ENCODE measurements around the gene RRAS2. TPM values are rescaled to one million over a fixed set of nuclear protein-coding genes. Genes with fewer than 3 reads are reported as not detected.

The RRAS2 gene
- total and polyA plus RNA-seq, 9 of the 15 experiments (the other 6 are each of a cell fraction or from before 2014, with no cell fraction given) = 9.4 to 47.5 (median 37.6) TPM

GRCh38 chr11:14230407-14230806 lies 128.6 kb downstream of the RRAS2 start (continued):
- TF ChIP-seq E2F5 (CRISPR knock-in tag; IDR thresholded peaks at IDR 0.05) (no peak), ZBTB9 (CRISPR knock-in tag; IDR thresholded peaks at IDR 0.05) (no peak), BHLHE40 (IDR thresholded peaks at IDR 0.05; ENCODE audit: low read length) (no peak), RFX7 (CRISPR knock-in tag; IDR thresholded peaks at IDR 0.05) (no peak), ZSCAN29 (IDR thresholded peaks at IDR 0.05) (no peak), HDAC3 (IDR thresholded peaks at IDR 0.05; ENCODE audit: borderline replicate concordance, partially characterized antibody) (no peak), YBX1 (IDR thresholded peaks at IDR 0.05) (no peak), TCF7 (IDR thresholded peaks at IDR 0.05; ENCODE audit: borderline replicate concordance) (no peak)

DNA sequence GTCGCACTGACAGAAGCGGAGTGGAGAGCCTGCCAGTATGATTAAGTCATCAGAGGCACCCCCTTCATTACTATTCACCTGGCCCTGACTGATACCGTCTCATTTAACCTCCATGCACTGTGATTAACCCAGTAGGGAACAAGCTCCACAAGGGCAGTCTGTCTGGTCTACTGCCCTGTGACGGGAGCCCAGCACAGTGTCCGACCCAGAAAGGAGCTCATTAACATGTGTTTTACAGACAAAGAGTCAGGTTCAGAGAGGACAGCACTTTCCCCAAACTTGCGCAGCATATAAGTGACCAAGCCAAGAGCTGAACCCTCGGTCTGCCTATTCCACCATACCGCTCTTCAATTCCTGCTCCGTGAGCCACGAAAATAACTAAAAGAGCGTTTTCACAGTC lies 129.5 kb downstream of the RRAS2 start:
- WGBS (ENCODE audit: insufficient coverage, low coverage, missing lambda C conversion rate) = 10% methylated on average over 10 of the region's 11 CpGs
- CTCF ChIA-PET (ENCODE audit: low intra/inter-chr PET ratio) = no interaction called here
- in situ Hi-C loops (cut with MboI) = no loop called here
- TF ChIP-seq ZKSCAN3 (CRISPR knock-in tag; IDR thresholded peaks at IDR 0.05) = no peak
- TF ChIP-seq ZNF253 (CRISPR knock-in tag; conservative IDR thresholded peaks at IDR 0.05) = no peak
- no peak for TF ChIP-seq HNRNPH1 (optimal IDR thresholded peaks at IDR 0.05; ENCODE audit: low read depth, low read length)
- TF ChIP-seq ELF4 (CRISPR knock-in tag; IDR thresholded peaks at IDR 0.05) = no peak
- TF ChIP-seq SETDB1 (IDR thresholded peaks at IDR 0.05; ENCODE audit: low read length) = no peak
- no peak for TF ChIP-seq ZBTB34 (CRISPR knock-in tag; IDR thresholded peaks at IDR 0.05)
- TF ChIP-seq NFIC (IDR thresholded peaks at IDR 0.05) = no peak

More for the DNA sequence above, 129.5 kb downstream of the RRAS2 start:
- no TSS peak for BruUV-seq (replicated peaks)
- H3K9me1 ChIP-seq (ENCODE audit: control insufficient read depth, insufficient read depth, low read length) = no peaks in the 10 kb centered on the region
- H4K20me1 ChIP-seq (replicated peaks; ENCODE audit: control insufficient read depth, insufficient read depth, low read length) = no peaks in the 10 kb centered on the region
- DNase-seq (ENCODE audit: extremely low read depth in 1 of 4, low spot score in 3 of 4) (no peak), FAIRE-seq (no peak), ATAC-seq (no peak)
- no peaks in the 10 kb centered on the region for H3K36me3 ChIP-seq (ENCODE audit: control insufficient read depth, insufficient read depth, low read length)
- intact Hi-C loops (cut with micrococcal nuclease) = no loop called here
- POLR2A ChIA-PET = no interaction called here
- H3K27ac ChIP-seq (ENCODE audit: extremely low read depth, low read depth, low read length) = no peak overlapping the region
- no peaks in the 10 kb centered on the region for H3K4me1 ChIP-seq (replicated peaks in 1 of 2; ENCODE audit: control insufficient read depth in 2 of 2, insufficient read depth in 2 of 2, low read length in 2 of 2)
- H3K9ac ChIP-seq (ENCODE audit: insufficient read depth in 1 of 2, low read depth in 2 of 2, low read length in 2 of 2) = no peak overlapping the region
- H3K27me3 ChIP-seq (ENCODE audit: control insufficient read depth in 2 of 2, insufficient read depth in 2 of 2, low read length in 2 of 2) = peaks cover 12 to 30% of the 10 kb centered on the region in 2 experiments
- H3K4me2 ChIP-seq (ENCODE audit: insufficient read depth, low read length) = no peak overlapping the region
- no peaks in the 10 kb centered on the region for H3K79me2 ChIP-seq (ENCODE audit: control insufficient read depth, insufficient read depth, low read length)
- no peak overlapping the region for H3K4me3 ChIP-seq
- H3K9me3 ChIP-seq (replicated peaks; ENCODE audit: control insufficient read depth, insufficient read depth, low read depth, low read length) = no peaks in the 10 kb centered on the region
- no peak overlapping the region for H2AFZ ChIP-seq (ENCODE audit: low read depth, low read length)
